Stimulated activated CD8-positive, alpha-beta memory T cell treated with anti-CD3 and anti-CD28 coated beads, Interleukin-4, amount 100 ng/mL, for 4 hours (primary cell): ENCODE data around the gene OR1M1.

Experiments
- DNase-seq, 2 donors: peaks; one replicate each; pipeline ENCODE4 v3.0.0-alpha.2; 2020; ENCODE audit warnings: low read depth in 2 of 2, low spot score in 1 of 2

The OR1M1 gene

GRCh38 chr19:9073806-9074205, 13.1 kb upstream of the OR1M1 start:
- DNase-seq = no peak

GRCh38 chr19:9075064-9075949, 11.6 kb upstream of the OR1M1 start:
- DNase-seq = no peak

DNA sequence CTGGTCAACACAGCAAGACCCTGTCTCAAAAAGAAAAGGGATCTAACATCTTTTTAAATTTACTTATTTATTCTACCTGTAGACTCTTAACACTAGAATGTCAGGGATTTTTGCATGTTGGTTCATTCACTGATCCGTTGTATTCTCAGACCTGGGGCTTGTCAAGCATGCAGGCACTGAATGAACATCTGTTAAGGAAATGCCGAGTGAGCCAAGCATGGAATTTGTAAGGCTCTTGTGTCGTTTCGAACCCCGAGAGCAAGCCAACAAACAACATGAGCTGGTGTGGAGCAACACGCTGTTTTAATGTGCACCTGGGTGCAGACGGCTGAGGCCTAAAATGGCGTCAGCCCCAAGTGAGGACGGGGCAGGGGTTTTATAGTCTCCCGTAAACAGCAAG, 10.0 kb upstream of the OR1M1 start:
- no peak for DNase-seq

DNA sequence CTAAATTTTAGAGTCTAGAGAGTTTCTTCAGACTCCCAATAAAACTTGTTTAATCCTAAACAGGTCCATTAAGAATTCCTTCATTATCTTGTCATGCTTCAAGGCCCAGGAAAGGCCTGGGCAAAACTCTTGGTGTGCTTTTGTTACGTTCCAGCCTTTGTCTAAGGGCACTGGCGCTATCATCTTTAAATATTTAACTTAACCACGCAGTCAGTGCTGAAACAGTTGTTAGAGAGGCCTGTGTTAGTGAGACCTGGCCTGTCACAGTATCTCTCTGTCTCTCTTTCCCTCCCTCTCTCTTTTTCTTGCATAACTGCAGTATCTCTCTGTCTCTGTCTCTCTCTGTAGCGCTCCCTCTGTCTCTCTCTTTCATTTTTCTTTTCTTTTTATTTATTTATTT, 8.2 kb upstream of the OR1M1 start:
- no peak for DNase-seq

- no peak for DNase-seq
Measured at GRCh38 chr19:9107375-9107774, 20.5 kb downstream of the OR1M1 start, which contains the start of gene OR7G2. OR7G2 (minus strand) TSS chr19:9107475; CDS start chr19:9103243, 4,232 bp downstream.

DNA sequence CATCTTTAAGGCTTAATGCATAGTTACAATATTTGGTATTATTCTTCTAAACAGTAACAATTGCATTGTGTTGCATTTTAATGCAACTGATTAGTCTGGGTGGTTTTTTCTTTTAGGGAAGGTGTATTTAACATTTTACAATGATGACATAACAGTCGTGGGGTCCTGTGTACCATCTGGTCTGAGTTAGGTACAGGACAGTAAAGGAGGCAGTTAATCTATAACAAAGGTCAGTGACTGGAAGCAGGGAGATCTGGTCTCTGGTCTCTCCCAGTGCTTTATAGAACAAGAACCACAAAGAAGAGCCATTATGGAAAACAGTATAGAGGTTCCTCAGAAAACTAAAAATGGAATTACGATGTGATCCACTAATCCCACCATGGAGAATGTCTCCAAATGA, 23.1 kb downstream of the OR1M1 start:
- DNase-seq = no peak

GRCh38 chr19:9115307-9115813, 28.5 kb downstream of the OR1M1 start, which contains the start of gene OR7G1:
OR7G1 (minus strand) TSS chr19:9115763; CDS start chr19:9115763, 0 bp downstream.
- no peak for DNase-seq

DNA sequence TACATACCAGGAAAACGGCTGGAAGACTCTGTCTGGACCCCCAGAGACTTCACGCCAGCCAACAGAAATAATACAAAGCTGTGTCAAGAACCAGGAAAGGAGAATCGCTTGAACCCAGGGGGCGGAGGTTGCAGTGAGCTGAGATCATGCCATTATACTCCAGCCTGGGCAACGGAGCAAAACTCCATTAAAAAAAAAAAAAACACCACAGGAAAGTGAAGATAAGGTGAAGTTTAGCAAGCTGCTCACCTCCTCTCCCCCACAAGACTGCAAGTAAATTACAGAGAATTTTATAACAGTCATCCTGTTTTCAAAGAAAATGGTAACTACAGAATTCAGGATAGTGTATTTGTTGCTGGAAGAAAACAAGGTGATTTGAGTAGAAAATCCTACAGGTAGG, 29.7 kb downstream of the OR1M1 start:
- no peak for DNase-seq

GRCh38 chr19:9126900-9127405, 40.1 kb downstream of the OR1M1 start, which contains the start of gene OR7G3:
OR7G3 (minus strand) TSS chr19:9126950; CDS start chr19:9126950, 0 bp downstream.
- DNase-seq = no peak

DNA sequence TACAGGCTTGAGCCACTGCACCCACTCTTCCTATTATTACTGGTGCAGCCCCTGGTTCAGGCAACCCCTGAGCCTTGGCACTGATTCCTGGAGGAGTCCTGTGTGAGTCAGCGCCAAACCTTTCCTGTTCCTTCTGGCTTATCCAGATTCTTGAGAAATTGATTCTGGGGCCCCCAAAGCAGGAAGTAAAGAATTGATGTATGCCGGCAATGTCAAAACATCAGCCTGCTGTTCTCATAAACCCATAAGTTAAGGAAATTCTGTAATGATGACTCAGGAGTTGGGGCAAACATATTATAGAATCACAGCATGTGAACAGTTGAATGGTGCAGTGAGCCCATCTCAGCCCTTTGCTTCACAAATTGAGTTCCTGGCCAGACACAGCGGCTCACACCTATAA, 41.3 kb downstream of the OR1M1 start:
- no peak for DNase-seq

DNA sequence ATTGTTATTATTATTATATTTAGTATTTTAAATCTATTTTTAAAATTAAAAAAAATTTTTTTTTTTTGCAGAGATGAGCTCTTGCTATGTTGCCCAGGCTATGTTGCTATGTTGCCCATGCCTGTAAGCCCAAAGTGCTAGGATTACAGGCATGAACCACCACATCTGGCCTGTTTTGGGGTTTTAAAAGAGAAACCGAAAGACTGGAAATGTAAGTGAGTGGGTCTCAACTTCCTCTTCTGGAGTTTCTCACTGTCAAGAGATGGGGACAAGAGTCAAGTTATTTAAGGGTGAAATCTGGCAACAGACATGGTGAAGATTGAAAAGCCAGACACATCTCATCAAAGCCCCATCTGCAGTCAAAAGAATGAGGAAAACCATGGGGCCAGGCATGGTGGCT, 44.1 kb downstream of the OR1M1 start:
- no peak for DNase-seq

GRCh38 chr19:9132422-9132821, 45.6 kb downstream of the OR1M1 start:
- DNase-seq = no peak

DNA sequence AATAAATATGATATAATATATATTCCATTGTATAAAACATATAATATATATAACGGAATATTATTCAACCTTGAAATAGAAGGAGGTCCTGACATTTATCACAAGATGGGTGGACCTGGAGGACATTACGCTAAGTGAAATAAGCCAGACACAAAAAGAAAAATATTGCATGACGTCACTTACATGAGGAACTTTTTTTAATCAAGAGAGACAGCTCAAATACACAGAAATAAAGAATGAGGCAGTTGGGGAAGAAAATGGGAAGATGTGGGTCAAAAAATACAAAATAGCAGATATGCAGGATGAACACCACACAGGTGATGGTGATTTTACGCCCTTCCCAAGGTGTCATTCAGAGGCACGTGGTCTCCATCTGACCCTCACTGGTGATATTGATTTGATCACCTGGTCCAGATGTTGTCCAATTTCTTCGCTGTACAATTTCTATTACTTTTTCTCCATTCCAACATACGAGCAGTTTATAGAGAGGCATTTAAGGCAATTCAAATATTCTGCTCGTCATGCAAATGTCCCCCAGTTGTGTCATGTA, 52.8 kb downstream of the OR1M1 start:
- no peak for DNase-seq

GRCh38 chr19:9140159-9140874, 53.5 kb downstream of the OR1M1 start, which contains the start of gene ZNF317:
ZNF317 (plus strand) TSS chr19:9140397; CDS start chr19:9156017, 15,620 bp downstream.
- DNase-seq = peak; percentile 77 to 83

DNA sequence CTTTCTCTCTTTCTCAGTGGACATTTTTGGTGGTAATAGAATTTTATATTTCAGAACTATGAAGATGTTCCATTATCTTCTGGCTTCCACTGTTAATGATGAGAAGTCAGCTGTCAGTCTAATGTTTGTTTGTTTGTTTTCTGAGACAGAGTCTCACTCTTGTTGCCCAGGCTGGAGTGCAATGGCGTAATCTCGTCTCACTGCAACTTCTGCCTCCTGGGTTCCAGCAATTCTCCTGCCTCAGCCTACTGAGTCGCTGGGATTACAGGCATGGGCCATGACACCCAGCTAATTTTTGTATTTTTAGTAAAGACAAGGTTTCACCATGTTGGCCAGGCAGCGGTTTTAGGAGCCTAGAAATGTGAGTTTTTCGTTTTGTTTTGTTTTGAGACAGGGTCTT, 58.1 kb downstream of the OR1M1 start:
- no peak for DNase-seq
